PC-9 (cell line): ENCODE data around the gene GRIPAP1. TPM values are rescaled to one million over a fixed set of nuclear protein-coding genes. Genes with fewer than 3 reads are reported as not detected.

Source experiments
- BruUV-seq: library from RNA; stranded (reverse); fragments of 400-500 nt; replicated peaks from 2 replicates; lab custom pipeline; 2021; lab: Mats Ljungman, UMichigan
- CTCF ChIA-PET: fragments of 300-600 bp; sonication (Branson Sonifier 250); formaldehyde crosslinking; loops from one replicate; lab custom pipeline; 2022; ENCODE audit warnings: antibody characterized with exemption; lab: Charles Lee
- POLR2A ChIA-PET: fragments of 300-600 bp; sonication (Branson Sonifier 250); formaldehyde crosslinking; loops from one replicate; lab custom pipeline; 2022; ENCODE audit warnings: antibody characterized with exemption; ENCODE audit not compliant: unreplicated experiment; lab: Charles Lee
- DNase-seq, 2 experiments: peaks; one replicate each; pipeline versions ENCODE4 v3.0.0 to v3.0.0-alpha.2; 2015 to 2022; ENCODE audit warnings: mixed read lengths in 1 of 2
- H2AFZ ChIP-seq: fragments of 200-600 bp; sonication (generic); 2 replicates; pipeline ENCODE4 v1.8.1; 2017; ENCODE audit warnings: antibody characterized with exemption
- H3F3A ChIP-seq: fragments of 200-600 bp; sonication (generic); 2 replicates; pipeline ENCODE4 v1.8.1; 2017; ENCODE audit warnings: antibody characterized with exemption, mild to moderate bottlenecking, low read depth; ENCODE audit not compliant: insufficient read depth
- H3K27ac ChIP-seq: fragments of 200-600 bp; sonication (generic); 2 replicates; pipeline ENCODE4 v1.6.1; 2016; ENCODE audit warnings: mixed run types
- H3K27me3 ChIP-seq: fragments of 200-600 bp; sonication (generic); 2 replicates; pipeline ENCODE4 v1.6.1; 2016; ENCODE audit warnings: low read depth, mixed run types; ENCODE audit not compliant: insufficient read depth
- H3K36me3 ChIP-seq: fragments of 200-600 bp; sonication (generic); 2 replicates; pipeline ENCODE4 v1.6.1; 2016; ENCODE audit warnings: low read depth, mixed run types
- H3K4me1 ChIP-seq: fragments of 200-600 bp; sonication (generic); replicated peaks from 2 replicates; pipeline ENCODE4 v1.6.1; 2016; ENCODE audit warnings: mixed run types; ENCODE audit not compliant: insufficient read depth
- H3K4me2 ChIP-seq: fragments of 200-600 bp; sonication (generic); 2 replicates; pipeline ENCODE4 v1.6.1; 2017; ENCODE audit warnings: mixed run types
- H3K4me3 ChIP-seq: fragments of 200-600 bp; sonication (generic); 2 replicates; pipeline ENCODE4 v1.6.1; 2016; ENCODE audit warnings: mixed run types
- H3K79me2 ChIP-seq: fragments of 200-600 bp; sonication (generic); 2 replicates; pipeline ENCODE4 v1.6.1; 2017; ENCODE audit warnings: low read depth, mixed run types
- H3K9me2 ChIP-seq: fragments of 200-600 bp; sonication (generic); 2 replicates; pipeline ENCODE4 v1.8.1; 2017; ENCODE audit warnings: mild to moderate bottlenecking; ENCODE audit not compliant: insufficient read depth
- H3K9me3 ChIP-seq: fragments of 200-600 bp; sonication (generic); 2 replicates; pipeline ENCODE4 v1.8.1; 2016; ENCODE audit warnings: low read depth; ENCODE audit not compliant: insufficient read depth
- H4K20me1 ChIP-seq: fragments of 200-600 bp; sonication (generic); 2 replicates; pipeline ENCODE4 v1.8.1; 2017; ENCODE audit not compliant: insufficient read depth
- EZH2 ChIP-seq: fragments of 200-600 bp; sonication (generic); IDR thresholded peaks from 2 replicates; pipeline ENCODE4 v1.8.0; 2017; ENCODE audit warnings: antibody characterized with exemption, low read depth
- intact Hi-C: fragments of 100-400 bp; cut with micrococcal nuclease; formaldehyde crosslinking; loops from one replicate; pipeline ENCODE4 v1.10.0; 2022; ENCODE audit not compliant: unreplicated experiment
- total RNA-seq: library from RNA; stranded (reverse); gene quantifications from 2 replicates; pipeline ENCODE4 v1.2.3, GENCODE V29; 2021
- TF ChIP-seq, protein P1 (sequence below): fragments of 200-600 bp; sonication (generic); conservative IDR thresholded peaks from 2 replicates; pipeline ENCODE4 v1.6.1; 2017; ENCODE audit warnings: mixed run types, antibody characterized with exemption, mild to moderate bottlenecking, moderate library complexity

Gene GRIPAP1
- total RNA-seq, 1 experiment from 2014 or later, result 33.6 TPM

DNA sequence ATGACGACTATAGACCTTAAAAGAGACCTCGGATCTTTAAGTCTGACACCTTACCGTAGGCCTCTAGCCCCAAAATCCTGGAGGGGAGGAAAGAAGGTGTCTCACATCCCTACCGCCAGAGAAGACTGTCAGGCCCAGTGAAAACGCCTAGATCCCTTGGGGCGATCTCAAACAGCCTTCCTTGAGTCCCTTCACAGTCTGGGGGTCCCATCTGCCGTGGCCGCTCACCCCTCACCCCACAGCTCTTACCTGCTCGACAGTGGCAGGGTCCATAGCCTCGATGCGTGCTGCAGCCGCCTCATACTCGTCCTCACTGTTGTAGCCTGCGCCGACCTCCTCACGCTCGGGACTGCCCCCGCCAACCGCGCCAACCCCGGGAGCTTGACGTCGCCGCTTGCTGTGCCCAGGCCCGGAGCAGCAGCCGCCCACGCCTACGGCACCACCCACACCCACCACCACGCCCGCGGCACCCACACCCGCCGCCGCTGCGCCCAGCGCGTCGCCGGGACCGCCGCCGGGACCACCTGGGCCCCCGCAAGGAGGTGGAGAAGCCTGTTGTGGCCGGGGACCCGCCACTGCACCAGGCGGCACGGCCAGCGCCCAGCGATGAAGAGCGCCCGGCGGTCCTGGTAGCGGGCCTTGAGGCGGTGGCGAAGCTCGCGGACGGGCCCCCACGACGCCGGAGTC, 45.2 kb downstream of the GRIPAP1 start:
- Histone ChIP-seq H4K20me1 (no peaks in the 10 kb centered on the region), H3K4me2 (peak overlapping the region; percentile 72), H3K79me2 (peaks cover 22% of the 10 kb centered on the region; the same call in 1 of the 2 replicates), H3K27ac (no peak overlapping the region), H3F3A (no peaks in the 10 kb centered on the region), H3K9me2 (no peaks in the 10 kb centered on the region), H3K9me3 (no peaks in the 10 kb centered on the region), H3K27me3 (no peaks in the 10 kb centered on the region), H3K4me3 (peak overlapping the region; percentile 51; the same call in 1 of the 2 replicates), H3K4me1 (no peaks in the 10 kb centered on the region; the same call in 1 of the 2 replicates), H2AFZ (no peak overlapping the region), H3K36me3 (no peaks in the 10 kb centered on the region)
- intact Hi-C loops, result loop anchor here (5.0 kb wide), 2 partner anchors 85 to 100 kb away; partner anchors contain the start of genes CCDC120 and TFE3
- no TSS peak for BruUV-seq
- ChIA-PET POLR2A (no interaction called here), CTCF (no interaction called here)
- no peak for DNase-seq
- no peak for TF ChIP-seq EZH2
- TF ChIP-seq, protein P1, sequence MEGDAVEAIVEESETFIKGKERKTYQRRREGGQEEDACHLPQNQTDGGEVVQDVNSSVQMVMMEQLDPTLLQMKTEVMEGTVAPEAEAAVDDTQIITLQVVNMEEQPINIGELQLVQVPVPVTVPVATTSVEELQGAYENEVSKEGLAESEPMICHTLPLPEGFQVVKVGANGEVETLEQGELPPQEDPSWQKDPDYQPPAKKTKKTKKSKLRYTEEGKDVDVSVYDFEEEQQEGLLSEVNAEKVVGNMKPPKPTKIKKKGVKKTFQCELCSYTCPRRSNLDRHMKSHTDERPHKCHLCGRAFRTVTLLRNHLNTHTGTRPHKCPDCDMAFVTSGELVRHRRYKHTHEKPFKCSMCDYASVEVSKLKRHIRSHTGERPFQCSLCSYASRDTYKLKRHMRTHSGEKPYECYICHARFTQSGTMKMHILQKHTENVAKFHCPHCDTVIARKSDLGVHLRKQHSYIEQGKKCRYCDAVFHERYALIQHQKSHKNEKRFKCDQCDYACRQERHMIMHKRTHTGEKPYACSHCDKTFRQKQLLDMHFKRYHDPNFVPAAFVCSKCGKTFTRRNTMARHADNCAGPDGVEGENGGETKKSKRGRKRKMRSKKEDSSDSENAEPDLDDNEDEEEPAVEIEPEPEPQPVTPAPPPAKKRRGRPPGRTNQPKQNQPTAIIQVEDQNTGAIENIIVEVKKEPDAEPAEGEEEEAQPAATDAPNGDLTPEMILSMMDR, result no peak

DNA sequence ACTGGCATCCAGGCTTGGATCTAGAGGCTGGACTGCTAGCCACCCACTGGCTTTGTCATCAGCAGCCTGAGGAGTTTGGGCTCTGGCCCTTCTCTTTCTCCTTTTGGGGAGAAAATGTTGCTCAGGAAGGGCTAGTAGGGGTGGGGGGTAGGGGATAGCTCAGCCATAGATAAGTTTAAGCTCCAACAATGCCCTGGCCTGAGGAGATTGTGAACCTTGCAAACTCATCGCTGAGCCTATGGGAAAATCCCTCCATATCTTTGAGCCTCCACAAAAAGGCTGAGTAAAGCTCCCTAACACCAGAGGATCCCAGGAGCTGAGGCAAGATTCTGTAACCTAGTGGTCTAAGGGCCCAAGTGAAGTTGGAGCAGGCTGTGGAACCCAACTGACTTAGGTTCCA, 53.5 kb downstream of the GRIPAP1 start:
- CTCF ChIA-PET, result no interaction called here
- no peaks in the 10 kb centered on the region for H3K79me2 ChIP-seq
- no TSS peak for BruUV-seq

DNA sequence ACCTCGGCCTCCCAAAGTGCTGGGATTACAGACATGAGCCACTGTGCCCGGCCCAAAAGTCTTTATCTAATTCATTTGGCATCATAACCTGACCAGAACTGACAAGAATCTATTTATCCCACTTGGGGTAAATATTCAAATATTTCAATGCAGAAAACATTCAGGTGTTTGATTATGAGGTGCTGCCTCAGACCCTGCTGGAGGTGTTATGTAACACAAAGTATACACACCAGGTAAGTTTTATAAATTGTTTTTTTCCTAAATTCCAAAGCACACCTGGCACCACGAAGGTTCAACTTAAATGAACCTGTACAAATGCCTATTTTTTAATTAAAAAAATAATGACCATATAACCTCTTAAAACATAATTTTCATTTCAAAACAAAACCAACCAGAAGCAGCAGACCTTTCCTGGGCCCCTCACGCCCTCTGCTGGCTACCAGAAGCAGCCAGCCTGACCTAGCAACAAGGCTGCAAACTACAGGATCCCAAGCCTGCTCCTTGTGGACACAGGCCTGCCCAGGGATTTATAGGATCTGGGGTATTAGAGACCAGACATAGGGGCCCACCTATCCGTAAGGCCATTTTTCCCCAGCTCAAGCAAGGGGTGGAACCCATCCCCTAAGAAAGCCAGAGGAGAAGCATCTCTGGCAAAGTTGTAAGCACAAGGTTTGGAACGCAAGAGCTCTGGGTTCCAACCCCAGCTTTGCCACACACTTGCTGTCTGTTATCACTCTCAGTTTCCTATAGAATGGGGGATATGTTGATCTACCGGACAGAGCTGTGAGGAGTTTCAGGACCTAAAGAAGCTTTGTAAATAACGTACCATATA, 56.3 kb downstream of the GRIPAP1 start:
- no TSS peak for BruUV-seq
- no peak for TF ChIP-seq EZH2
- TF ChIP-seq, protein P1, result peak; percentile 56
- ChIA-PET CTCF (no interaction called here), POLR2A (no interaction called here)
- Histone ChIP-seq H3K4me2 (no peak overlapping the region), H3K9me3 (no peaks in the 10 kb centered on the region), H3F3A (no peaks in the 10 kb centered on the region), H3K27ac (no peak overlapping the region), H3K79me2 (no peaks in the 10 kb centered on the region), H3K36me3 (no peaks in the 10 kb centered on the region), H4K20me1 (no peaks in the 10 kb centered on the region; the same call in 1 of the 2 replicates), H3K27me3 (no peaks in the 10 kb centered on the region), H3K9me2 (no peaks in the 10 kb centered on the region), H2AFZ (no peak overlapping the region), H3K4me1 (no peaks in the 10 kb centered on the region), H3K4me3 (no peak overlapping the region)
- peak in 1 of 2 experiments; percentile 21 for DNase-seq
- intact Hi-C loops, result no loop called here

More for the DNA sequence above, 53.5 kb downstream of the GRIPAP1 start:
- Histone ChIP-seq H2AFZ (no peak overlapping the region), H3K4me3 (no peak overlapping the region), H3F3A (no peaks in the 10 kb centered on the region), H3K27me3 (no peaks in the 10 kb centered on the region), H3K9me3 (no peaks in the 10 kb centered on the region), H3K27ac (no peak overlapping the region), H4K20me1 (no peaks in the 10 kb centered on the region; the same call in 1 of the 2 replicates), H3K36me3 (no peaks in the 10 kb centered on the region), H3K4me1 (no peaks in the 10 kb centered on the region), H3K4me2 (no peak overlapping the region), H3K9me2 (no peaks in the 10 kb centered on the region)
- TF ChIP-seq, protein P1, result no peak
- no peak for TF ChIP-seq EZH2
- POLR2A ChIA-PET, result interaction anchor here (0.6 kb wide), 1 partner anchor 1361 kb away, joined by 3 read pairs; no protein-coding TSS in a partner anchor
- intact Hi-C loops, result no loop called here
- no peak for DNase-seq
